Uterus (tissue), 2 donors: ENCODE data around the gene MOSPD3.

Source experiments
- CTCF ChIP-seq, 4 experiments: fragments of 200-600 bp in 2 of 4; fragments of 450-650 bp in 2 of 4; sonication (generic) in 2 of 4; IDR thresholded peaks; one replicate each; pipeline ENCODE4 v1.5.1; 2016 to 2019; ENCODE audit warnings: antibody characterized with exemption in 4 of 4, mild to moderate bottlenecking in 2 of 4, moderate library complexity in 1 of 4
- POLR2A ChIP-seq, 2 donors: fragments of 450-650 bp; IDR thresholded peaks; one replicate each; pipeline ENCODE4 v1.6.1; 2016; ENCODE audit warnings: antibody characterized with exemption in 2 of 2, mild to moderate bottlenecking in 1 of 2, moderate library complexity in 1 of 2

GRCh38 chr7:100567031-100567730, 45.2 kb upstream of the MOSPD3 start:
- TF ChIP-seq POLR2A (IDR thresholded peaks at IDR 0.05) (no peak), CTCF (IDR thresholded peaks at IDR 0.05) (no peak)
